ENCODE measurements around the gene CD40. TPM values are rescaled to one million over a fixed set of nuclear protein-coding genes. Genes with fewer than 3 reads are reported as not detected.

CD40 gene
- total and polyA plus RNA-seq, 2 of the 8 experiments (the other 6 are each of a cell fraction or from before 2014, with no cell fraction given), result 14.5 to 18.8 TPM

DNA sequence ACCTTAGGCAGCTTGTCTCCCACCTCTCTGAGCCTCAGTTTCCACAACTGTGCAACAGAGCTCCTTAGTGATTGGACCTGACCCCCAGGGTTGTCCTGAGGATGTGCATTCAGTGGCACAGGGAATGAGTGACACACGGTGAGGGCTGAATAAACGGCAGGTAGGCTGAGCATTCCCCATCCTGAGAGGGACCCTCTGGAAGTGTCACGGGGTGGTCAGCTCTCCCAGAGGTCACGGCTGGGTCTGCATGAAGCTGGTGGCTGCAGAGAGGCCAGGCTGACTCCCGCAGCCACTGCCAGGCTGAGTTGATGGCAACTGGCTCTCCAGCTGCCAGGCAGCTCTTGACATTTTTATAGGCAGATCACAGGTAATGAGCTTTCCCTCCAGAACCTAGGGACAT is 42.5 kb downstream of the CD40 start:
- Histone ChIP-seq H3K27me3 (replicated peaks in 1 of 4; ENCODE audit: control insufficient read depth in 3 of 4, extremely low read depth in 1 of 4, insufficient read depth in 3 of 4, low read length in 3 of 4) (no peaks in the 10 kb centered on the region), H3K36me3 (ENCODE audit: control insufficient read depth in 2 of 4, insufficient read depth in 4 of 4, low read length in 3 of 4) (no peaks in the 10 kb centered on the region), H2BK15ac (ENCODE audit: low read length) (no peak overlapping the region), H4K91ac (replicated peaks; ENCODE audit: insufficient read length, low read length) (no peak overlapping the region), H3K79me1 (ENCODE audit: low read depth, low read length) (no peaks in the 10 kb centered on the region), H2BK12ac (ENCODE audit: low read depth, low read length) (no peak overlapping the region), H2BK5ac (ENCODE audit: low read depth, low read length) (no peak overlapping the region), H3K79me2 (ENCODE audit: control insufficient read depth in 1 of 2, insufficient read depth in 2 of 2, low read length in 2 of 2) (no peaks in the 10 kb centered on the region), H2AK5ac (ENCODE audit: low read depth, low read length) (no peak overlapping the region), H2BK20ac (ENCODE audit: low read length) (no peak overlapping the region), H2AFZ (ENCODE audit: low read length) (no peak overlapping the region), H4K5ac (ENCODE audit: insufficient read length, low read depth, low read length) (no peak overlapping the region), H3K23me2 (ENCODE audit: low read depth, low read length) (no peaks in the 10 kb centered on the region; the same call in 1 of the 2 replicates), H3K4ac (replicated peaks; ENCODE audit: insufficient read length, low read depth, low read length) (no peak overlapping the region), H3K4me1 (replicated peaks in 1 of 4; ENCODE audit: control insufficient read depth in 3 of 4, insufficient read depth in 4 of 4, low read length in 3 of 4) (no peaks in the 10 kb centered on the region), H3K27ac (ENCODE audit: low read depth, low read length) (no peak overlapping the region), H3K18ac (ENCODE audit: extremely low read depth, low read length) (no peak overlapping the region), H3K4me3 (ENCODE audit: extremely low read depth in 1 of 4, insufficient read depth in 2 of 4, low read depth in 3 of 4, low read length in 4 of 4) (no peak overlapping the region), H4K8ac (ENCODE audit: extremely low read depth, insufficient read depth, low read length) (peak overlapping the region; percentile 16; the same call in 1 of the 2 replicates), H3K9ac (replicated peaks in 1 of 4; ENCODE audit: extremely low read depth in 1 of 4, low read depth in 3 of 4, low read length in 3 of 4) (no peak overlapping the region), H3K23ac (ENCODE audit: insufficient read length) (no peak overlapping the region), H3K4me2 (ENCODE audit: insufficient read depth in 1 of 2, low read depth in 2 of 2, low read length in 2 of 2) (no peak overlapping the region), H3K9me3 (ENCODE audit: insufficient read depth in 2 of 2, low read depth in 1 of 2, low read length in 1 of 2) (no peaks in the 10 kb centered on the region), H4K20me1 (replicated peaks in 1 of 2; ENCODE audit: control insufficient read depth in 1 of 2, insufficient read depth in 2 of 2, low read length in 2 of 2) (no peaks in the 10 kb centered on the region), H3K14ac (ENCODE audit: insufficient read length) (no peak overlapping the region), H2BK120ac (replicated peaks; ENCODE audit: low read depth, low read length) (no peak overlapping the region), H3K56ac (replicated peaks; ENCODE audit: insufficient read length, low read depth, low read length) (no peak overlapping the region)
- ChIA-PET CTCF (ENCODE audit: partially characterized antibody) (interaction anchor here (1.3 to 21.6 kb wide), 4 partner anchors 9 to 146 kb away, joined by 3 to 233 read pairs (median 8); no protein-coding TSS in a partner anchor), POLR2A (ENCODE audit: partially characterized antibody) (interaction anchor here (0.5 to 1.3 kb wide), 4 partner anchors 8 to 72 kb away, joined by 3 to 4 read pairs (median 3); no protein-coding TSS in a partner anchor)
- FAIRE-seq, result no peak
- DNase-seq (ENCODE audit: low read depth in 1 of 2, low spot score in 2 of 2), result no peak
- WGBS, 2 experiments (ENCODE audit: extremely low coverage in 1 of 2, insufficient coverage in 1 of 2, insufficient read length in 1 of 2, insufficient replicate concordance in 2 of 2, low coverage in 1 of 2, low lambda C conversion rate in 2 of 2, missing lambda C conversion rate in 1 of 2), result 78% methylated on average over 5 of the region's 5 CpGs; no CpG with 5 or more reads in 1 of the 2 experiments
- TF ChIP-seq RAD21 (IDR thresholded peaks at IDR 0.05 in 1 of 2, conservative IDR thresholded peaks at IDR 0.05 in 1 of 2; ENCODE audit: low read depth in 2 of 2, low read length in 2 of 2) (no peak), YY1 (IDR thresholded peaks at IDR 0.05; ENCODE audit: low read depth, low read length) (no peak), SP2 (IDR thresholded peaks at IDR 0.05; ENCODE audit: low read length) (no peak)

Data from H1 (cell line).